ENCODE data around the gene CWH43.
"Not testable (repeated sequence)": the region's sequence is repeated elsewhere in the genome, so short reads cannot be mapped to it uniquely, and the experiment has no call there.

The CWH43 gene

DNA sequence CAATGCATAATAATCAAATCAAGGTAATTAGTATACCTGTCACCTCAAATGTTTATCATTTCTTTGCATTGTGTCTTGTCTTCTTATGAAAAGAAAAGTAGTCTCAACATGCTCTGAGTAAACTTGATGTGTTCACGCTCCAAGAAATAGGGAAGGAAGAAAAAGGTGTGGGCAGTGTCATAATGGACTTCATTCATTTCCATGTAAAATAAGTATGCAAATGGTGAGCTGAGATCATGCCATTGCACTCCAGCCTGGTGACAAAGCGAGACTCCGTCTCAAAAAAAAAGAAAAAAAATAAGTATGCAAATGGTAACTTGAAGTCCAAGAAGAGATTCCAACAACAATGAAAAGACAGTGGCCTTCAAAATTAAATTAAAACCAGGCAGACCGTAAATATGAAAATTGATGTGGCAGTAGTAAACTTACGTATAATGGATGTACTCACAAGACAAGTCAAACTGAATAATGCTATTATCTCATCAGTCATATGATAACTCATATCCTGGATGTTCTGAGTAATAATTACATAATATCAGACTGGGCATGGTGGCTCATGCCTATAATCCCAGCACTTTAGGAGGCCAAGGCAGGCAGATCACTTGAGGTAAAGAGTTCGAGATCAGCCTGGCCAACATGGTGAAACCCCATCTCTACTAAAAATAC is 6.0 kb upstream of the CWH43 start:
- Histone ChIP-seq H3K9ac (ENCODE audit: low read depth, low read length) (no peak overlapping the region), H3K27me3 (ENCODE audit: control insufficient read depth, insufficient read depth, low read length) (peaks cover 17% of the 10 kb centered on the region), H3K4me3 (ENCODE audit: low read length) (no peak overlapping the region), H3K4me1 (ENCODE audit: control insufficient read depth, insufficient read depth, low read length) (peaks cover 7% of the 10 kb centered on the region), H3K9me3 (replicated peaks; ENCODE audit: low read length) (no peaks in the 10 kb centered on the region), H3K4me2 (ENCODE audit: low read length) (peak overlapping the region; percentile 1), H3K36me3 (ENCODE audit: insufficient read depth, low read length) (no peaks in the 10 kb centered on the region)

DNA sequence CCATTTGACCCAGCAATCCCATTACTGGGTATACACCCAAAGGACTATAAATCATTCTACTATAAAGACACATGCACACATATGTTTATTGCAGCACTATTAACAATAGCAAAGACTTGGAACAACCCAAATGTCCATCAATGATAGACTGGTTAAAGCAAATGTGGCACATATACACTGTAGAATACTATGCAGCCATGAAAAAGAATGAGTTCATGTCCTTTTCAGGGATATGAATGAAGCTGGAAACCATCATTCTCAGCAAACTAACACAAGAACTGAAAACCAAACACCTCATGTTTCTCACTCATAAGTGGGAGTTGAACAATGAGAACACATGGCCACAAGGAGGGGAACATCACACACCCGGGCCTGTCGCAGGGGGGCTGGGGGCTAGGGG is 2.1 kb upstream of the CWH43 start:
- H3K9ac ChIP-seq (ENCODE audit: low read depth, low read length); H3K4me3 ChIP-seq (ENCODE audit: low read length); H3K36me3 ChIP-seq (ENCODE audit: insufficient read depth, low read length); H3K9me3 ChIP-seq (replicated peaks; ENCODE audit: low read length); H3K4me2 ChIP-seq (ENCODE audit: low read length): not testable (repeated sequence)
- peaks cover 14% of the 10 kb centered on the region for H3K4me1 ChIP-seq (ENCODE audit: control insufficient read depth, insufficient read depth, low read length)
- peaks cover 42% of the 10 kb centered on the region for H3K27me3 ChIP-seq (ENCODE audit: control insufficient read depth, insufficient read depth, low read length)

DNA sequence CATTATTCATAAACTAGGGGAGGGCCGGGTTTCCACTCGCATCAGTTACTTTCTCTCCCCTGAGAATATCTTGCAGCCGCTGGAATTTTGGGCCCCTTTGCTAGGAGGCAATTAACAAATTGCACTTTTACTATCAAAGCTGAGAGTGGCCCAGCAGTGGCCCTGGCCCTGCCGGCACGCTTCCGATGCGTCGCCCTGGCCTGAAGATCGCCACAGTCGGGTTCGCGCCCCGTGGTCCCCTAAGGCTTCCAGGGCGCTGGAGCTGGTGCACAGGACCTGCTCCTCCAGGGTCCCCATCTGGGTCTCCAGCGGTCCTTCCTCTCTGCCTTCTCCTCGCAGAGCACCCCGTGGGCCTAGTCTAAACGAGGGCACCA is 486 bp upstream of the CWH43 start:
- no peaks in the 10 kb centered on the region for H3K9me3 ChIP-seq (replicated peaks; ENCODE audit: low read length)
- peaks cover 58% of the 10 kb centered on the region for H3K27me3 ChIP-seq (ENCODE audit: control insufficient read depth, insufficient read depth, low read length)
- peaks cover 7% of the 10 kb centered on the region for H3K4me1 ChIP-seq (ENCODE audit: control insufficient read depth, insufficient read depth, low read length)
- H3K4me2 ChIP-seq (ENCODE audit: low read length): peak overlapping the region; percentile 56
- peak overlapping the region; percentile 34 for H3K4me3 ChIP-seq (ENCODE audit: low read length)
- H3K9ac ChIP-seq (ENCODE audit: low read depth, low read length): no peak overlapping the region
- H3K36me3 ChIP-seq (ENCODE audit: insufficient read depth, low read length): no peaks in the 10 kb centered on the region

DNA sequence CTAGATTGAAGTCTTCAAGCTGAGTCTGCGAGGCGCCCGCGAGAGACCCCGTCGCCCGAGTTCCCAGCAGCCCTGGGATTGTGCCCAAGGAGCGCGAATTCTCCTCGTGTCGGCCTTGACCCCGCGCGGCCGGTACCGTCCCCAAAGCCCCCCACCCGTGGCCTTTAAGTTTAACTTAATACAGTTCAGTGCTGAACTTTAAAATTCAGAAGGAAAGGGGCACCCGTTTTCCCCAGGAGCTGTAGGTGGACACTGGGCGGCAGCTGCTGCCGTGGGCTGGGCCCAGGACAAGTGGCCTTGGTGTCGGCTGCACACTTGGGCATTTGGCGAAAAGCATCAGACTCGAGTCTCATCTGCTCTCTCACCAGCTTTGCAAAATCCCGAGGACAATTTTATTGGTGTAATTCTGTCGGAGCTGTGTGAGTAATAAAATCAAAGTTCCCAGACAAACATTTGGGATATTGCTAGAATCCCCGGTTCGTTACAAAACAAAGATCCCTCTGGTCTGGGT is 634 bp downstream of the CWH43 start:
- H3K4me1 ChIP-seq (ENCODE audit: control insufficient read depth, insufficient read depth, low read length): peaks cover 7% of the 10 kb centered on the region
- H3K4me3 ChIP-seq (ENCODE audit: low read length): no peak overlapping the region
- H3K9ac ChIP-seq (ENCODE audit: low read depth, low read length): no peak overlapping the region
- no peaks in the 10 kb centered on the region for H3K9me3 ChIP-seq (replicated peaks; ENCODE audit: low read length)
- H3K4me2 ChIP-seq (ENCODE audit: low read length): no peak overlapping the region
- no peaks in the 10 kb centered on the region for H3K36me3 ChIP-seq (ENCODE audit: insufficient read depth, low read length)
- peaks cover 65% of the 10 kb centered on the region for H3K27me3 ChIP-seq (ENCODE audit: control insufficient read depth, insufficient read depth, low read length)

DNA sequence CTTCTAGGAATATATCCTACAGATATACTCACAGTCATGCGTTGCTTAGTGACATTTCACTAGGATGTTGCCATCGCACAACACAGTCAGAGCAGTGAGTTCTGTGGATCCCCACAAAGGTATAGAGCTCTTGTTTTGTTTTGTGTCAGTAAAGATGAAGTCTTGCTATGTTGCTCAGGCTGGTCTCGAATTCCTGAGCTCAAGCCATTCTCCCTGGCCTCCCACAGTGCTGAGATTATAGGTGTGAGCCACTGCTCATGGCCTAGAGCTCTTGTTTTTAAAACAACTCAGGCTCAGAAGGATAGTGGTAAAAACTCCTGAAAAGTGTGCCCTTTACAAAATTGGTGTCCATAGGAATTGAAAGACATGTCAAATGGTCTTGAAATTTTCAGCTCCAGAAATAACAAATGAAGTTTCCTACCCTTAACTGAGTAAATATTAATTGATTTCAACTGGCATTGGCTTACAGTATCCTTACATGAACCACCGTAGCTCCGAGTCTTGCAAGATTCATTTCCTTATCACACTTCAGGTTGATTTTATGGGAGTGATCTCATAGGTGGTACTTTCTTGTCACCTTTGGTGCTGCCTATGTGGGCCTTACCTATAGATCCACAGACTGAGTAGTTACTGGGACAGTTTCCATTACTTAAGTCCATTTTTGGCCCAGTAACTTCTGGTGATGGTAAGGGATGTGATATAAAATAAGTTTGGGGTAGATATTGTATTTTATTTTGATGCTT is 3.6 kb downstream of the CWH43 start:
- Histone ChIP-seq H3K27me3 (ENCODE audit: control insufficient read depth, insufficient read depth, low read length) (peaks cover 77% of the 10 kb centered on the region), H3K4me2 (ENCODE audit: low read length) (no peak overlapping the region)

DNA sequence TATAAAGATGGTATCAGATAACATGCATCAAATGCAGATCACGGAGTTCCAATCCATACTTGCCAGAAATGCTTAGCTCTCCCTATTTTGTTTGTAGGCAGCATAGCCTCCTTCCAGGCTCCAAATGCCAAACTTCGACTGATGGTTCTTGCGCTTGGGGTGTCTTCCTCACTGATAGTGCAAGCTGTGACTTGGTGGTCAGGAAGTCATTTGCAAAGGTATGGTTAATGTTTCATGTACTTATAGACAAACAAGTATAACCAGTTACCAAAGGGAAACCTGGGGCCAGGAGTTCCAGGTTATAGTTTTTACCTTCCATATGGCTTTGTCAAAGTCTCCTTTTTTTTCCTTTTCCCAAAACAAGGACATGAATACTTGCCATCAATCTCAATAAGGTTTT is 5.3 kb downstream of the CWH43 start:
- Histone ChIP-seq H3K4me2 (ENCODE audit: low read length) (no peak overlapping the region), H3K9me3 (replicated peaks; ENCODE audit: low read length) (no peaks in the 10 kb centered on the region), H3K4me3 (ENCODE audit: low read length) (no peak overlapping the region), H3K27me3 (ENCODE audit: control insufficient read depth, insufficient read depth, low read length) (peaks cover 74% of the 10 kb centered on the region), H3K36me3 (ENCODE audit: insufficient read depth, low read length) (no peaks in the 10 kb centered on the region), H3K4me1 (ENCODE audit: control insufficient read depth, insufficient read depth, low read length) (peaks cover under 1% of the 10 kb centered on the region), H3K9ac (ENCODE audit: low read depth, low read length) (no peak overlapping the region)

More for the DNA sequence above, 3.6 kb downstream of the CWH43 start:
- no peak overlapping the region for H3K4me3 ChIP-seq (ENCODE audit: low read length)
- no peaks in the 10 kb centered on the region for H3K9me3 ChIP-seq (replicated peaks; ENCODE audit: low read length)
- H3K36me3 ChIP-seq (ENCODE audit: insufficient read depth, low read length): no peaks in the 10 kb centered on the region
- no peak overlapping the region for H3K9ac ChIP-seq (ENCODE audit: low read depth, low read length)
- peaks cover 7% of the 10 kb centered on the region for H3K4me1 ChIP-seq (ENCODE audit: control insufficient read depth, insufficient read depth, low read length)

DNA sequence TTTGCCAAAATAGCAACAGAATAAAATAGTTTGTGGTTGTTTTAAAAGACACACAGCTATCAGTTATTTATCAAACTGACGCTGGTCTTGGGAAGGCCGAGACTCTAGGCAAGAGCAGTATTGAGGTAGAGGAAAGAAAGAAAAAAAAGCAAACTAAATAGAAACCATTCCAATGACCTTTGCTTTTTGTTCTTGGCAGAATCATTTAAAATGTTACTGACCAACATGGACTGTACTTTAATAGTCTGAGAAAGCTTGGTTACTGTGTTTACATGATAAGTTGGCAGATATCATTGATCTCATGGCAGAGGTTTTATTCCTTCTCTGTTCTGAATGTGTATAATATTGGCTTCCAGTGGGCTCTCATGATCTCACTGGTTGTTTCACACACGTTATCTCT is 11.9 kb downstream of the CWH43 start:
- Histone ChIP-seq H3K4me3 (ENCODE audit: low read length) (no peak overlapping the region), H3K4me1 (ENCODE audit: control insufficient read depth, insufficient read depth, low read length) (no peaks in the 10 kb centered on the region), H3K9me3 (replicated peaks; ENCODE audit: low read length) (no peaks in the 10 kb centered on the region), H3K36me3 (ENCODE audit: insufficient read depth, low read length) (no peaks in the 10 kb centered on the region), H3K9ac (ENCODE audit: low read depth, low read length) (no peak overlapping the region), H3K4me2 (ENCODE audit: low read length) (no peak overlapping the region), H3K27me3 (ENCODE audit: control insufficient read depth, insufficient read depth, low read length) (peaks cover 35% of the 10 kb centered on the region)

DNA sequence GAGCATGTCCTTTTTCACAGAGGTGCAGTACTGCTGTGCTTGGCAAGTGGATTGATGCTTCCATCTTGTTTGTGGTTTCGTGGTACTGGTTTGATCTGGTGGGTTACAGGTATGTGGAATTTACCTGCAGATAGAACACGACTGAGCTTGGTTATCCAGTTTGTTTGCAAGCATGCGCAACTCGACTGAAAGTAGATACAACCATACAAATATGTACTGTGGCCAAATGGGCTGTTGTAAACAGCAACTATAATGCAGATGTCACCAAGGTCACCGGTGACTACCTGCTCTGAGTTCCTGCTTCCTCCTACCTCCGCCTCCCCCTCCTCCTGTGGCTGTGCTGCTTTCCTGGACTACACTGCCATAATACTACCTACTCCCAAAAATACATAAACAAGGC is 12.4 kb downstream of the CWH43 start:
- H3K9me3 ChIP-seq (replicated peaks; ENCODE audit: low read length): no peaks in the 10 kb centered on the region
- H3K27me3 ChIP-seq (ENCODE audit: control insufficient read depth, insufficient read depth, low read length): peaks cover 35% of the 10 kb centered on the region
- H3K36me3 ChIP-seq (ENCODE audit: insufficient read depth, low read length): no peaks in the 10 kb centered on the region
- H3K9ac ChIP-seq (ENCODE audit: low read depth, low read length): no peak overlapping the region
- no peak overlapping the region for H3K4me2 ChIP-seq (ENCODE audit: low read length)
- H3K4me1 ChIP-seq (ENCODE audit: control insufficient read depth, insufficient read depth, low read length): no peaks in the 10 kb centered on the region
- H3K4me3 ChIP-seq (ENCODE audit: low read length): no peak overlapping the region

DNA sequence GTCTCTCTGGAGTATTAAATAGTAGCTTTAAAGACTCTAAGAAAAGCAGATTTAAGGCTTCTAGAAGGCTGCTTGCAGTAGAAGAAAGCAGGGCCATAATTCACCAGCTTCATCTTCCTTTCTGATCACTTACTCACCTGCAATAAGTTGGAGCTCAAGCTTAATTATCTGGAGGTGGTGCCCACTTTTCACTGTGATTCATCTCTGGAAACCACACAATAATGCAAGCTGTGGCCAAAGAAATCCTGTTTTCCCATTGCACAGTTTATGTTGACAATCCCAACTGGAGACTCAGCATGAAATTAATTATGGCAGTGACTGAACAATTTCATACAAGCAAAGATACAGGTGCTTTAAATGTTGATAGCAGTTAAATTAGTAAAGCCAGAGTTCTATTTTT is 14.7 kb downstream of the CWH43 start:
- no peaks in the 10 kb centered on the region for H3K36me3 ChIP-seq (ENCODE audit: insufficient read depth, low read length)
- no peak overlapping the region for H3K4me3 ChIP-seq (ENCODE audit: low read length)
- peaks cover 18% of the 10 kb centered on the region for H3K27me3 ChIP-seq (ENCODE audit: control insufficient read depth, insufficient read depth, low read length)
- no peak overlapping the region for H3K4me2 ChIP-seq (ENCODE audit: low read length)
- H3K9ac ChIP-seq (ENCODE audit: low read depth, low read length): no peak overlapping the region
- no peaks in the 10 kb centered on the region for H3K4me1 ChIP-seq (ENCODE audit: control insufficient read depth, insufficient read depth, low read length)
- H3K9me3 ChIP-seq (replicated peaks; ENCODE audit: low read length): no peaks in the 10 kb centered on the region

DNA sequence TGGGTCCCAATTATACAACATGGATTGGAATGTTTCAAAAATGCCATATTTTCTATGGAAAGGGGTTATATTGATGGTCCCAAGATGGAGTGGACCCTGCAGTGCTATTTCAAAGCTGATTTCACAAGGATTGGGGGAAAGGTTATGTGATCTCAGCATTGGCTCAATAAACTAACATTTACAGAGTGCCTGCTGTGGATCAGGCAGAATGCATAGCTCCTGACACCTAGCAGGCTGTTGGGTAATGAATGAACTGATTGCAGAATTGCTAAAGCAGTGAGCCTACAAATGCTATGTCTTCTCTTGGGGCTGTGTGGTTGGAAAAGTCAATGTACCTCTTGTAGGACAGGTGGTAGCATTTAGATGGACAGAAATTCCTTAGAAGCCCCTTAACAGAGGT is 16.9 kb downstream of the CWH43 start:
- no peak overlapping the region for H3K9ac ChIP-seq (ENCODE audit: low read depth, low read length)
- H3K4me2 ChIP-seq (ENCODE audit: low read length): no peak overlapping the region
- no peak overlapping the region for H3K4me3 ChIP-seq (ENCODE audit: low read length)
- H3K4me1 ChIP-seq (ENCODE audit: control insufficient read depth, insufficient read depth, low read length): no peaks in the 10 kb centered on the region
- H3K9me3 ChIP-seq (replicated peaks; ENCODE audit: low read length): no peaks in the 10 kb centered on the region
- peaks cover 24% of the 10 kb centered on the region for H3K27me3 ChIP-seq (ENCODE audit: control insufficient read depth, insufficient read depth, low read length)
- H3K36me3 ChIP-seq (ENCODE audit: insufficient read depth, low read length): no peaks in the 10 kb centered on the region

DNA sequence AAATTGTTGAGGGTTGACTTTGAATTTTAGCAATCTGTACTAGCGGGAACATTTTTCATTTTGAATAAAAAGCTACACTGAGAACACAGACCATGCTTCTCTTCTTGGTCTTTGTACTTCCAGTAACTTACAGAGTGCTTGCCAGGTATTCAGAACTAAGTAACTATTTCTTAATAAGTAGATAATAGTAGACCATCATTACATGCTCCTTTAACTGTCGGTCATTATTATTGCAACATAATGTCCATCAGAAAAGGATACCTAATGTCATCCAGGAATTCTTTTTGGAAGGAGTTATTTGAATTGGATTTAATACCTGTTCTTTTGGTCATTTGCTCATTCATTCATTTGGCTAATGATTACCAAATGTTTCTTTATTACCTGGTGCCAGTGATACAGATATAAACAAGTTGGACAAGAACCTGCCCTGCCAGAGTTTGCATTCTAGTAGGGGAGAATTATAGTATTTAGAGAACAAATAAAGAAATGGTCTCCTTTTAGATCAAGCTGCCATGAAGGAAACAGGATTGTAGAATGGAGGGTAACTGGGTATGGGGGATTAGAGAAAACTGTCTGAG is 32.7 kb downstream of the CWH43 start:
- Histone ChIP-seq H3K4me3 (ENCODE audit: low read length) (no peak overlapping the region), H3K9me3 (replicated peaks; ENCODE audit: low read length) (no peaks in the 10 kb centered on the region), H3K27me3 (ENCODE audit: control insufficient read depth, insufficient read depth, low read length) (no peaks in the 10 kb centered on the region), H3K4me2 (ENCODE audit: low read length) (no peak overlapping the region), H3K9ac (ENCODE audit: low read depth, low read length) (no peak overlapping the region), H3K36me3 (ENCODE audit: insufficient read depth, low read length) (no peaks in the 10 kb centered on the region), H3K4me1 (ENCODE audit: control insufficient read depth, insufficient read depth, low read length) (no peaks in the 10 kb centered on the region)

Measured in skeletal muscle satellite cell (primary cell).